CD4-positive, alpha-beta T cell treated with Interleukin-12 subunit alpha and Interleukin-12 subunit beta, for 1 hour (primary cell): ENCODE data around the gene MBOAT2.
"Not testable (repeated sequence)": the region's sequence is repeated elsewhere in the genome, so short reads cannot be mapped to it uniquely, and the experiment has no call there.

Experiments
- DNase-seq: peaks from one replicate; pipeline ENCODE4 v3.0.0-alpha.2; 2020

The MBOAT2 gene

GRCh38 chr2:8989536-8990079, 13.9 kb downstream of the MBOAT2 start:
- no peak for DNase-seq

- no peak for DNase-seq
Observed at GRCh38 chr2:8987410-8987809, 16.1 kb downstream of the MBOAT2 start.

GRCh38 chr2:8986327-8986976, 17.0 kb downstream of the MBOAT2 start:
- no peak for DNase-seq

GRCh38 chr2:8985561-8986326, 17.7 kb downstream of the MBOAT2 start:
- no peak for DNase-seq

- DNase-seq = no peak
Observed at GRCh38 chr2:8984855-8985254, 18.6 kb downstream of the MBOAT2 start.

- no peak for DNase-seq
Observed at GRCh38 chr2:8984157-8984556, 19.3 kb downstream of the MBOAT2 start.

GRCh38 chr2:8983571-8983970, 19.9 kb downstream of the MBOAT2 start:
- no peak for DNase-seq

- DNase-seq = no peak
Observed at GRCh38 chr2:8981876-8982275, 21.6 kb downstream of the MBOAT2 start.

GRCh38 chr2:8980096-8980495, 23.4 kb downstream of the MBOAT2 start:
- no peak for DNase-seq

- no peak for DNase-seq
Observed at GRCh38 chr2:8977758-8978157, 25.7 kb downstream of the MBOAT2 start.

GRCh38 chr2:8976442-8977259, 26.8 kb downstream of the MBOAT2 start:
- DNase-seq = no peak

GRCh38 chr2:8974016-8974415, 29.5 kb downstream of the MBOAT2 start:
- DNase-seq = no peak

GRCh38 chr2:8973017-8973416, 30.5 kb downstream of the MBOAT2 start:
- not testable (repeated sequence) for DNase-seq

- DNase-seq = not testable (repeated sequence)
Observed at GRCh38 chr2:8972535-8972934, 30.9 kb downstream of the MBOAT2 start.

GRCh38 chr2:8969348-8969747, 34.1 kb downstream of the MBOAT2 start:
- DNase-seq = not testable (repeated sequence)

- no peak for DNase-seq
Observed at GRCh38 chr2:8966123-8966908, 37.2 kb downstream of the MBOAT2 start.

- no peak for DNase-seq
Observed at GRCh38 chr2:8965216-8965969, 38.1 kb downstream of the MBOAT2 start.

GRCh38 chr2:8962890-8963289, 40.6 kb downstream of the MBOAT2 start:
- DNase-seq = no peak

GRCh38 chr2:8957628-8958027, 45.9 kb downstream of the MBOAT2 start:
- DNase-seq = no peak

GRCh38 chr2:8956774-8957173, 46.7 kb downstream of the MBOAT2 start:
- no peak for DNase-seq

GRCh38 chr2:8954990-8955389, 48.5 kb downstream of the MBOAT2 start:
- no peak for DNase-seq

- DNase-seq = no peak
Observed at GRCh38 chr2:8953525-8953924, 50.0 kb downstream of the MBOAT2 start.
